Sigmoid colon (tissue), 7 donors: ENCODE results near the gene RIT2. TPM values are rescaled to one million over a fixed set of nuclear protein-coding genes. Genes with fewer than 3 reads are reported as not detected.

Experiments
- DNase-seq: peaks from one replicate; pipeline ENCODE4 v3.0.0-alpha.2; 2019
- H3K27ac ChIP-seq, 4 donors: fragments of 200-600 bp; sonication (generic); one replicate each; pipeline ENCODE4 v1.5.1; 2016 to 2019; ENCODE audit warnings: mild to moderate bottlenecking in 1 of 4
- H3K27me3 ChIP-seq, 3 donors: fragments of 200-600 bp; sonication (generic); one replicate each; pipeline ENCODE4 v1.5.1; 2019; ENCODE audit warnings: mild to moderate bottlenecking in 1 of 3
- H3K36me3 ChIP-seq, 4 donors: fragments of 200-600 bp; sonication (generic); one replicate each; pipeline ENCODE4 v1.5.1; 2016 to 2019
- H3K4me1 ChIP-seq, 4 donors: fragments of 200-600 bp; sonication (generic); one replicate each; pipeline ENCODE4 v1.5.1; 2017 to 2019
- H3K4me3 ChIP-seq, 4 donors: fragments of 200-600 bp; sonication (generic); one replicate each; pipeline ENCODE4 v1.5.1; 2017 to 2019; ENCODE audit warnings: mild to moderate bottlenecking in 2 of 4, moderate library complexity in 1 of 4
- H3K9me3 ChIP-seq, 4 donors: fragments of 200-600 bp in 3 of 4; sonication (generic) in 3 of 4; one replicate each; pipeline versions ENCODE4 v1.5.1 to v1.6.1; 2013 to 2019
- EP300 ChIP-seq, 4 donors: sonication (generic); formaldehyde crosslinking; IDR thresholded peaks; one replicate each; pipeline ENCODE4 v1.6.1; 2017; ENCODE audit warnings: antibody characterized with exemption in 4 of 4
- POLR2A ChIP-seq, 2 donors: fragments of 450-650 bp; IDR thresholded peaks; one replicate each; pipeline ENCODE4 v1.6.1; 2016; ENCODE audit warnings: antibody characterized with exemption in 2 of 2, mild to moderate bottlenecking in 2 of 2, moderate library complexity in 2 of 2
- POLR2AphosphoS5 ChIP-seq, 4 donors: sonication (generic); formaldehyde crosslinking; IDR thresholded peaks; one replicate each; pipeline ENCODE4 v1.6.1; 2017; ENCODE audit warnings: antibody characterized with exemption in 4 of 4
- WGBS, 2 donors: extraction: QIAGEN DNeasy Blood & Tissue Kit; methylation state at CpG; one replicate each; pipeline ENCODE4 v1.1.7; 2013; 5-methylcytosine and 5-hydroxymethylcytosine counted together
- intact Hi-C: fragments of 100-400 bp; cut with DNase I; formaldehyde crosslinking; loops from one replicate; pipeline ENCODE4 v1.15.1; 2023
- polyA plus RNA-seq, 3 donors: library from polyadenylated mRNA; stranded (reverse); fragments of 200-250 nt; gene quantifications; one replicate each; pipeline ENCODE4 v1.2.3, GENCODE V29; 2013
- total RNA-seq, 4 donors: library from RNA; depleted of rRNA; stranded (reverse); fragments of >200 nt; gene quantifications; one replicate each; pipeline ENCODE4 v1.1.0, GENCODE V29; 2016
- TF ChIP-seq, protein P1 (sequence below), 4 experiments: fragments of 450-650 bp in 3 of 4; fragments of 200-600 bp in 1 of 4; IDR thresholded peaks; one replicate each; pipeline ENCODE4 v1.5.1; 2016 to 2019; ENCODE audit warnings: antibody characterized with exemption in 4 of 4, mild to moderate bottlenecking in 3 of 4, moderate library complexity in 2 of 4
- donor health status: healthy with polysubstance abuse.
- donor health status: Bipolar disorder and iron deficiency.
- donor health status: healthy.

RIT2 gene
- total and polyA plus RNA-seq, 7 donors: 0.17 to 1.8 TPM; not detected in 5

DNA sequence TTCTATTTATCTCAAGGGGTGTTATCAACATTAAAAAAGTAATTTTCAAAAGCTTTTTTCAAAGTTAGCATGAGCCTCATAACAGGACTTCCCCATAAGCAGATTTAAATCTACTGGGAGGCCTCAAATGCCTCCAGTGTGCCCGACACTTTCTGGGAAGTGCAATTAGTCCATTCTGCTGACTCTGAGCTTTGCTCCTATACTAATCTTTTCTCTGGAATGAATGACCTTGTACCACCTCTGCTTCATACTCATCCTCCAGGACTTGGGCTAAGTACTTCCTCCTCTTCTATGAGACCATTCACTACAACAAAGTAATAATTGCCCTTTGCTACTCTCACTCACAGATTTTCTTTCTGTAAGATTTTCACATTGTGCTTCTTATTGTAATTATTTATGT, 111.1 kb downstream of the RIT2 start:
- Histone ChIP-seq H3K9me3 (no peaks in the 10 kb centered on the region), H3K27ac (no peak overlapping the region), H3K36me3 (no peaks in the 10 kb centered on the region), H3K4me1 (no peaks in the 10 kb centered on the region), H3K27me3 (no peaks in the 10 kb centered on the region), H3K4me3 (no peak overlapping the region)
- WGBS, 2 donors: 82 to 89% methylated on average over 1 of the region's 1 CpG
- intact Hi-C loops: no loop called here
- no peak for DNase-seq
- TF ChIP-seq POLR2AphosphoS5 (IDR thresholded peaks at IDR 0.05) (no peak), EP300 (IDR thresholded peaks at IDR 0.05) (no peak), POLR2A (IDR thresholded peaks at IDR 0.05) (no peak)
- TF ChIP-seq, protein P1, sequence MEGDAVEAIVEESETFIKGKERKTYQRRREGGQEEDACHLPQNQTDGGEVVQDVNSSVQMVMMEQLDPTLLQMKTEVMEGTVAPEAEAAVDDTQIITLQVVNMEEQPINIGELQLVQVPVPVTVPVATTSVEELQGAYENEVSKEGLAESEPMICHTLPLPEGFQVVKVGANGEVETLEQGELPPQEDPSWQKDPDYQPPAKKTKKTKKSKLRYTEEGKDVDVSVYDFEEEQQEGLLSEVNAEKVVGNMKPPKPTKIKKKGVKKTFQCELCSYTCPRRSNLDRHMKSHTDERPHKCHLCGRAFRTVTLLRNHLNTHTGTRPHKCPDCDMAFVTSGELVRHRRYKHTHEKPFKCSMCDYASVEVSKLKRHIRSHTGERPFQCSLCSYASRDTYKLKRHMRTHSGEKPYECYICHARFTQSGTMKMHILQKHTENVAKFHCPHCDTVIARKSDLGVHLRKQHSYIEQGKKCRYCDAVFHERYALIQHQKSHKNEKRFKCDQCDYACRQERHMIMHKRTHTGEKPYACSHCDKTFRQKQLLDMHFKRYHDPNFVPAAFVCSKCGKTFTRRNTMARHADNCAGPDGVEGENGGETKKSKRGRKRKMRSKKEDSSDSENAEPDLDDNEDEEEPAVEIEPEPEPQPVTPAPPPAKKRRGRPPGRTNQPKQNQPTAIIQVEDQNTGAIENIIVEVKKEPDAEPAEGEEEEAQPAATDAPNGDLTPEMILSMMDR (IDR thresholded peaks at IDR 0.05): no peak

GRCh38 chr18:43001821-43002220, 113.7 kb downstream of the RIT2 start:
- DNase-seq: no peak
- WGBS, 2 donors: 83 to 86% methylated on average over 2 of the region's 2 CpGs
- intact Hi-C loops: no loop called here
- no peak for TF ChIP-seq POLR2AphosphoS5 (IDR thresholded peaks at IDR 0.05)
- no peak for TF ChIP-seq EP300 (IDR thresholded peaks at IDR 0.05)
- no peaks in the 10 kb centered on the region for H3K36me3 ChIP-seq
- no peaks in the 10 kb centered on the region for H3K4me1 ChIP-seq
- no peaks in the 10 kb centered on the region for H3K9me3 ChIP-seq
- H3K27ac ChIP-seq: no peak overlapping the region
- H3K4me3 ChIP-seq: no peak overlapping the region
- H3K27me3 ChIP-seq: no peaks in the 10 kb centered on the region

GRCh38 chr18:42996824-42997223, 118.7 kb downstream of the RIT2 start:
- no peak for DNase-seq
- Histone ChIP-seq H3K9me3 (no peaks in the 10 kb centered on the region), H3K4me1 (no peaks in the 10 kb centered on the region), H3K36me3 (no peaks in the 10 kb centered on the region), H3K27ac (no peak overlapping the region), H3K4me3 (no peak overlapping the region), H3K27me3 (no peaks in the 10 kb centered on the region)
- no peak for TF ChIP-seq POLR2AphosphoS5 (IDR thresholded peaks at IDR 0.05)
- no peak for TF ChIP-seq POLR2A (IDR thresholded peaks at IDR 0.05)
- TF ChIP-seq EP300 (IDR thresholded peaks at IDR 0.05): no peak
- TF ChIP-seq, protein P1 (IDR thresholded peaks at IDR 0.05): no peak
- intact Hi-C loops: no loop called here

GRCh38 chr18:42980426-42980825, 135.1 kb downstream of the RIT2 start:
- WGBS, 2 donors: 93 to 97% methylated on average over 1 of the region's 1 CpG
- Histone ChIP-seq H3K27me3 (no peaks in the 10 kb centered on the region), H3K36me3 (no peaks in the 10 kb centered on the region), H3K27ac (no peak overlapping the region), H3K4me3 (no peak overlapping the region), H3K9me3 (no peaks in the 10 kb centered on the region), H3K4me1 (no peaks in the 10 kb centered on the region)
- intact Hi-C loops: no loop called here
- DNase-seq: no peak
- TF ChIP-seq EP300 (IDR thresholded peaks at IDR 0.05): no peak
- TF ChIP-seq, protein P1 (IDR thresholded peaks at IDR 0.05): no peak
- TF ChIP-seq POLR2AphosphoS5 (IDR thresholded peaks at IDR 0.05): no peak
- no peak for TF ChIP-seq POLR2A (IDR thresholded peaks at IDR 0.05)

GRCh38 chr18:42977982-42978637, 137.4 kb downstream of the RIT2 start:
- H3K4me3 ChIP-seq: no peak overlapping the region
- no peak for DNase-seq
- intact Hi-C loops: no loop called here
- no peak overlapping the region for H3K27ac ChIP-seq
- WGBS, 2 donors: 54 to 62% methylated on average over 4 of the region's 4 CpGs
- TF ChIP-seq POLR2A (IDR thresholded peaks at IDR 0.05) (no peak), EP300 (IDR thresholded peaks at IDR 0.05) (no peak), POLR2AphosphoS5 (IDR thresholded peaks at IDR 0.05) (no peak)
- TF ChIP-seq, protein P1 (IDR thresholded peaks at IDR 0.05): no peak
- H3K4me1 ChIP-seq: no peaks in the 10 kb centered on the region
- H3K27me3 ChIP-seq: no peaks in the 10 kb centered on the region
- no peaks in the 10 kb centered on the region for H3K36me3 ChIP-seq
- H3K9me3 ChIP-seq: no peaks in the 10 kb centered on the region
